Urothelium cell line (cell line): ENCODE measurements around the gene TMEM245.
"Not testable (repeated sequence)": the region's sequence is repeated elsewhere in the genome, so short reads cannot be mapped to it uniquely, and the experiment has no call there.

Experiments used
- DNase-seq: peaks from one replicate; pipeline ENCODE4 v3.0.0; 2011; ENCODE audit warnings: low spot score, mixed read lengths
- FAIRE-seq: peaks from 2 replicates; lab custom pipeline; 2011; peaks lifted over from hg19 to GRCh38; lab: Jason Lieb, UNC

The TMEM245 gene

GRCh38 chr9:109010746-109011145 is 109.0 kb downstream of the TMEM245 start:
- FAIRE-seq (no peak), DNase-seq (peak; percentile 20)

- FAIRE-seq (no peak), DNase-seq (no peak)
Measured at GRCh38 chr9:109005678-109006077, 114.1 kb downstream of the TMEM245 start.

GRCh38 chr9:109003116-109003515 is 116.6 kb downstream of the TMEM245 start:
- no peak for FAIRE-seq

GRCh38 chr9:109002141-109002540 is 117.6 kb downstream of the TMEM245 start:
- no peak for FAIRE-seq

More at GRCh38 chr9:109003116-109003515, 116.6 kb downstream of the TMEM245 start:
- no peak for DNase-seq

GRCh38 chr9:109001275-109001676 is 118.5 kb downstream of the TMEM245 start:
- peak; percentile 60 for DNase-seq
- no peak for FAIRE-seq

More at GRCh38 chr9:109002141-109002540, 117.6 kb downstream of the TMEM245 start:
- no peak for DNase-seq

GRCh38 chr9:108997112-108997511 is 122.6 kb downstream of the TMEM245 start:
- no peak for FAIRE-seq

GRCh38 chr9:108996643-108997042 is 123.1 kb downstream of the TMEM245 start:
- no peak for DNase-seq
- no peak for FAIRE-seq

More at GRCh38 chr9:108997112-108997511, 122.6 kb downstream of the TMEM245 start:
- DNase-seq: no peak

GRCh38 chr9:108994695-108995094 is 125.1 kb downstream of the TMEM245 start:
- no peak for FAIRE-seq
- no peak for DNase-seq

GRCh38 chr9:108991479-108991878 is 128.3 kb downstream of the TMEM245 start:
- FAIRE-seq (no peak), DNase-seq (no peak)

GRCh38 chr9:108983885-108984284 is 135.9 kb downstream of the TMEM245 start:
- DNase-seq (no peak), FAIRE-seq (no peak)

- no peak for FAIRE-seq
Measured at GRCh38 chr9:108980893-108981292, 138.9 kb downstream of the TMEM245 start.

GRCh38 chr9:108978205-108978604 is 141.5 kb downstream of the TMEM245 start:
- FAIRE-seq (no peak), DNase-seq (no peak)

More at GRCh38 chr9:108980893-108981292, 138.9 kb downstream of the TMEM245 start:
- no peak for DNase-seq

- FAIRE-seq: no peak
Measured at GRCh38 chr9:108973895-108974294, 145.9 kb downstream of the TMEM245 start.

GRCh38 chr9:108972626-108973209 is 147.0 kb downstream of the TMEM245 start:
- no peak for FAIRE-seq

More at GRCh38 chr9:108973895-108974294, 145.9 kb downstream of the TMEM245 start:
- DNase-seq: no peak

GRCh38 chr9:108972186-108972585 is 147.6 kb downstream of the TMEM245 start:
- FAIRE-seq: no peak
- no peak for DNase-seq

More at GRCh38 chr9:108972626-108973209, 147.0 kb downstream of the TMEM245 start:
- no peak for DNase-seq

GRCh38 chr9:108971392-108971791 is 148.4 kb downstream of the TMEM245 start:
- not testable (repeated sequence) for FAIRE-seq, DNase-seq

GRCh38 chr9:108967916-108968315 is 151.8 kb downstream of the TMEM245 start:
- DNase-seq (no peak), FAIRE-seq (no peak)
